Lung microvascular endothelial cell (primary cell): ENCODE results near the gene AK4. TPM values are rescaled to one million over a fixed set of nuclear protein-coding genes. Genes with fewer than 3 reads are reported as not detected.

ENCODE experiments used
- DNase-seq, 2 donors: peaks; one replicate each; pipeline versions ENCODE4 v3.0.0 to v3.0.0-alpha.2; 2010; ENCODE audit warnings: low read depth in 2 of 2
- total RNA-seq: library from RNA; depleted of rRNA; stranded (reverse); fragments of >200 nt; gene quantifications from 2 replicates; pipeline ENCODE4 v1.2.1, GENCODE V29; 2014

Gene AK4
- total RNA-seq, 1 donor from 2014 or later = 26.4 TPM

GRCh38 chr1:65176056-65176450 is 28.1 kb downstream of the AK4 start:
- no peak for DNase-seq

GRCh38 chr1:65176591-65176990 is 28.6 kb downstream of the AK4 start:
- DNase-seq = peak in 1 of 2 donors; percentile 25

GRCh38 chr1:65177457-65177856 is 29.5 kb downstream of the AK4 start:
- no peak for DNase-seq

DNA sequence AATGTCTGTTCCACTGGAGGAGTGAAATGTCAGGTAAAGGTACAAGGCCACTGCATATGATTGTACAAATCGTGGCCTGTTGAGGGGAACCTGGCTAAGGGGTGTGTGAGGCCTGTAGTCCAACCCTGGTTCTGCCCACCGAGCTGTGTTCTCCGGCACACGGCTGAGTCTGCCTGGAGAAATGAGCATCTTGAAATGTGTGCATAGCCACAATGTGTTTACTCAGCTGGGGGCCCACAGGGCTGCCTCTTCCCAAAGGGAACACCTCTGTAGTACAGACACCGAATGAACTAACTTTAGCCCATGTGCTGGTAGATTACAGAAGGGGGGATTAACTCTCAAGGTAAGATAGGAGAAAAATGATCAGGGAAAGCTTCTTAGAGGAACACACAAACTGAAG is 30.2 kb downstream of the AK4 start:
- no peak for DNase-seq

GRCh38 chr1:65179148-65179547 is 31.1 kb downstream of the AK4 start:
- no peak for DNase-seq

DNA sequence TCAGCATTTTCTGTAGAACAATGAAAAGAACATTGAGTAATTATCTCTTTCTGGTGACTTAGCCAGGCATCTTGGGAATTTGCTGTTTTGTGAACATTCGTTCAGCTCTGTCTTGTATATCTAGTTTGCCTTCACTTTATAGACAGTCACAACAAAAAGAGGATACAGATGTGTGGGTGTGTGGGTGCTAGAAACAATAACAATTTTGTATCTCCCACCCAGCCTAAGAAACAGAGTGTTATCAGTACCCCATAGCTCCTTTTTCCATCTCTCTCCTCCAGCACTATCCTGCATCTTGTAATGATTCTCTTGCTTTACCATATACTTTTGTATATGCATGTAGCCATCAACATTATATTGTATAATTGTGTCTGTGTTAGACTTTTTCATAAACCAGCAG is 33.0 kb downstream of the AK4 start:
- no peak for DNase-seq

- no peak for DNase-seq
Measured at GRCh38 chr1:65182658-65183268, 34.8 kb downstream of the AK4 start.

- DNase-seq = no peak
Measured at GRCh38 chr1:65189576-65190115, 41.6 kb downstream of the AK4 start.

DNA sequence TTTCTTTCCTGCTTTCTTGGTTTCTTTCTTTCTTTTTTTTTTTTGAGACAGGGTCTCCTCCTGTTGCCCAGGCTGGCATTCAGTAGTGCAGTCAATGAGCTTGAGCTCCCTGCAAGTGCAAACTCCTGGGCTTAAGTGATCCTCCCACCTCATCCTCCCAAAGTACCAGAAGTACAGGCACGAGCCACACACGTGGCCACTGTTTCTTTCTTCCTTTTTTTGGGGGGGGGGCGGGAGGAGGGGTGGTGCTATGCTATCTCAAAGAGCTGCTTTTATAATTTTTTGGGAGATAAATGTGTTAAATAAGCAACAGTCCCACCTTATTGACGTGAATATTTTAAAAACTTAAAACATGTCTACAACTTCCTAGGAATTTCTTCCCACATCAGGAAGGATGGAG is 42.2 kb downstream of the AK4 start:
- DNase-seq = no peak

DNA sequence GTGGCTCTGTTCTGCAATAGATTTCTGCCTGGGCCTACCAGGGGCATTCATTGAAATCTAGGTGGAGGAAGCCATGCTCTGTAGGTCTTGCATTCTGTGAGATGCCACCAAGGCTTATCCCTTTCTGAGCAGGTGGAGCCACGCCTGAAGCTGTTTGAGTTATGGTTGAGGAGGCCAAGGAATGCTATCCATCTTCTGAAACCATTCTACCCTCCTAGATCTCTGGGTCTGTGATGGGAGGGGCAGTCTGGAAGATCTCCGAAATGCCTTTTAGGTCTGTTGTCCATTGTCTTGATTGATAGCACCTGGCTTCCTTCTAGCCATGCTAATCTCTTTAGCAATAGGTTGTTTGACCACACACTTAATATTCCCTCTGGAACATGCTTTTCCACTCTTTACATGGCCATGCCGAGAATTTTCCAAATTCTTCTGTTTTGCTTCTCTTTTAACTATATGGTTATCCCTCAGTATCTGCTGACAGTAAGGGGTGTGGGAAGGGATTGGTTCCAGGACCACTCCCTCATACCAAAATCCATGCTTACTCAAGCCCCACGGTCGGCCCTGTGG is 45.2 kb downstream of the AK4 start:
- DNase-seq = no peak

- peak in 1 of 2 donors; percentile 2 for DNase-seq
Measured at GRCh38 chr1:65195495-65196417, 47.8 kb downstream of the AK4 start.

DNA sequence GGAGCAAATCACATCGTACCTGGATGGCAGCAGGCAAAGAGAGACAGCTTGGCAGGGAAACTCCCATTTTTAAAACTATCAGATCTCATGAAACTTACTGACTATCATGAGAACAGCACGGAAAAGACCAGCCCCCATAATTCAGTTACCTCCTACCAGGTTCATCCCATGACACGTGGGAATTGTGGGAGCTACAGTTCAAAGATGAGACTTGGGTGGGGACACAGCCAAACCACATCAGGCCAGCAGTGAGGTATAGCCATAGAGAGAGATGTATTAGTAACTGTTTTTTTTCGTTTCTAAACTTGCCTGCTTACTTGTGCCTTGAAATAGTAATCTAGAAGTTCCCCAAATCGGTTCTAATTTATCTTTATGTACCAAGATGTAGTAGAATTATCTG is 48.9 kb downstream of the AK4 start:
- DNase-seq = no peak

GRCh38 chr1:65197636-65198035 is 49.6 kb downstream of the AK4 start:
- no peak for DNase-seq

DNA sequence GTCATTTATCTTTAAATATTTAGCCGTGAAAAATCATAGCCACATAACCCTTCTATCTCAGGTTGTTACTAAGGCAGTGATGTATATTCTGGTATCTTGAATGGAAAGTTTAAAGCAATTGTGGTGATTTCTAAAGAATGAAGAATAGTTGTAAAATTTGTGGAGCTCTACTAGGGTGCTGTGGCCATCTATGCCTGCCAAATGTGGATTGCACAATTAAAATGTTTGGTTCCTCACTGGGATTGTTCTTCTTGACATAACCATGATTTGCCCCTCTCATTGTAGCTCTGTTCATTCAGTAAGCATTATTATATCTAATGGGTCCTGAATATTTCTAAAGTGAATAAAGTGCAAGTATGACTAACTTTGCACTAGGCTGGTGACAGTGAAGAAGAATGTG is 50.1 kb downstream of the AK4 start:
- DNase-seq = no peak

- no peak for DNase-seq
Measured at GRCh38 chr1:65200411-65200810, 52.4 kb downstream of the AK4 start.

GRCh38 chr1:65206836-65207235 is 58.8 kb downstream of the AK4 start:
- DNase-seq = no peak

- DNase-seq = no peak
Measured at GRCh38 chr1:65207317-65207716, 59.3 kb downstream of the AK4 start.

GRCh38 chr1:65208563-65208973 is 60.6 kb downstream of the AK4 start:
- peak in 1 of 2 donors; percentile 34 for DNase-seq

- DNase-seq = peak; percentile 62 to 74
Measured at GRCh38 chr1:65209005-65209885, 61.2 kb downstream of the AK4 start.

DNA sequence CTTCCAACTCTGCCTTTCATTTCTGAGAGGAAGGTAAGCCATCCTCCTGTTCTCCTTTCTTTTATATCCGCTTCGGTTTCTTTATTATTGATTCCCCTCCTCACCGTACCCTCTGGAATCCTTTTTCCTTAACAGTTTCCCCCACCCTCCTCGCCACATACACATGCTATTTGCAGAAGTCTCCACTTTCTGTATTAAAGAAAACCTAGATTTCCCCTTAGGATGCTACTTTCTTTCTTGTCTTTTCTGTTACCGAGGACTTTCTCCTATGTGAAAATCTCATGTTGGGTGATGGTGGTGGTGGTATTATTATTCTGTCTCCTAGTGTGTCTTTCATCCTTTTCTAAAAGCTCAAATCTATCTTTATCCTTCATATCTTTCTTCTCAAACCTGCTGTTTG is 62.3 kb downstream of the AK4 start:
- no peak for DNase-seq

- no peak for DNase-seq
Measured at GRCh38 chr1:65211331-65211730, 63.3 kb downstream of the AK4 start.
